ENCODE data around the gene ZFYVE1. TPM values are rescaled to one million over a fixed set of nuclear protein-coding genes. Genes with fewer than 3 reads are reported as not detected.

Gene ZFYVE1
- total and polyA plus RNA-seq, 2 donors (not counting 3 experiments of a cell fraction or from before 2014, with no cell fraction given): 27.3 to 29.2 TPM

GRCh38 chr14:72980863-72981262 lies 46.0 kb downstream of the ZFYVE1 start:
- no peak overlapping the region for H3K27ac ChIP-seq (ENCODE audit: insufficient read depth, low read depth, low read length)
- no peaks in the 10 kb centered on the region for H3K79me2 ChIP-seq (ENCODE audit: control insufficient read depth, insufficient read depth, low read length)
- CTCF ChIA-PET: no interaction called here
- H3K9me1 ChIP-seq (replicated peaks; ENCODE audit: control insufficient read depth, extremely low read depth, insufficient read depth, low read length): no peaks in the 10 kb centered on the region
- BruUV-seq (replicated peaks): no TSS peak
- peaks cover 3 to 19% of the 10 kb centered on the region in 2 experiments for H3K36me3 ChIP-seq (ENCODE audit: control insufficient read depth in 2 of 2, extremely low read depth in 1 of 2, insufficient read depth in 2 of 2, low read length in 2 of 2)
- H3K4me3 ChIP-seq (replicated peaks in 1 of 3; ENCODE audit: insufficient read depth in 1 of 3, low read depth in 1 of 3, low read length in 3 of 3): no peak overlapping the region
- no peak overlapping the region for H2AFZ ChIP-seq (ENCODE audit: low read depth, low read length)
- TF ChIP-seq EZH2 (IDR thresholded peaks at IDR 0.05; ENCODE audit: borderline replicate concordance, low read depth, low read length, severe bottlenecking) (no peak), CTCF (IDR thresholded peaks at IDR 0.05; ENCODE audit: extremely low read depth in 1 of 2, insufficient read depth in 1 of 2, low read depth in 1 of 2, low read length in 2 of 2) (no peak), MYC (IDR thresholded peaks at IDR 0.05; ENCODE audit: low read depth, low read length) (no peak), JUN (IDR thresholded peaks at IDR 0.05; ENCODE audit: borderline replicate concordance, insufficient read depth, insufficient read length, low read depth) (no peak), FOS (IDR thresholded peaks at IDR 0.05; ENCODE audit: borderline replicate concordance, insufficient read depth, low read length) (no peak), POLR2A (IDR thresholded peaks at IDR 0.05; ENCODE audit: low read depth, low read length) (no peak), POLR2AphosphoS5 (IDR thresholded peaks at IDR 0.05; ENCODE audit: insufficient read depth, low read depth, low read length) (no peak), MAX (IDR thresholded peaks at IDR 0.05; ENCODE audit: insufficient read depth, insufficient read length) (no peak), GATA2 (IDR thresholded peaks at IDR 0.05; ENCODE audit: insufficient read depth, insufficient read length, low read depth, low read length) (no peak)
- no peak for DNase-seq (ENCODE audit: low read depth, low spot score)
- H3K9me3 ChIP-seq (replicated peaks; ENCODE audit: control insufficient read depth, insufficient read depth, low read length): no peaks in the 10 kb centered on the region
- POLR2A ChIA-PET: no interaction called here
- no peak for FAIRE-seq
- no peak overlapping the region for H3K9ac ChIP-seq (replicated peaks; ENCODE audit: extremely low read depth, insufficient read depth, low read length)
- intact Hi-C loops (cut with micrococcal nuclease): no loop called here
- no peak overlapping the region for H3K4me2 ChIP-seq (ENCODE audit: insufficient read depth, low read length)
- dilution Hi-C loops (cut with MboI; ENCODE audit: extremely low pct_ligation_motif_present, low sequenced_read_pairs): no loop called here
- H4K20me1 ChIP-seq (replicated peaks; ENCODE audit: control insufficient read depth, extremely low read depth, insufficient read depth, low read length): no peaks in the 10 kb centered on the region
- no peaks in the 10 kb centered on the region for H3K27me3 ChIP-seq (ENCODE audit: control insufficient read depth in 2 of 2, insufficient read depth in 2 of 2, low read length in 2 of 2)
- H3K4me1 ChIP-seq (ENCODE audit: control insufficient read depth, extremely low read depth, insufficient read depth, low read length): no peaks in the 10 kb centered on the region
